SU-DHL-6 (cell line): ENCODE data around the gene PALMD.

Experiments
- CTCF ChIP-seq: fragments of 200-600 bp; sonication (generic); IDR thresholded peaks from one replicate; pipeline ENCODE4 v1.5.1; 2017; ENCODE audit warnings: antibody characterized with exemption, mild to moderate bottlenecking, low read length, moderate library complexity; ENCODE audit not compliant: insufficient read depth, poor library complexity, severe bottlenecking
- EZH2phosphoT487 ChIP-seq: fragments of 200-600 bp; sonication (generic), shearing (Covaris generic); conservative IDR thresholded peaks from 2 replicates; pipeline ENCODE4 v1.6.1; 2018; ENCODE audit warnings: mild to moderate bottlenecking, antibody characterized with exemption, low read length, moderate library complexity, mixed read lengths

- TF ChIP-seq CTCF = no peak
- TF ChIP-seq EZH2phosphoT487 = no peak
These were observed 7.0 kb downstream of the PALMD start for GRCh38 chr1:99652881-99653281.
